ENCODE data around the gene VAT1L. TPM values are rescaled to one million over a fixed set of nuclear protein-coding genes. Genes with fewer than 3 reads are reported as not detected.

VAT1L gene
- total and polyA plus RNA-seq, 8 donors = 0.61 to 5.1 (median 1.3) TPM; not detected in 2

GRCh38 chr16:77758046-77758445 lies 30.3 kb upstream of the VAT1L start:
- H3K27ac ChIP-seq = no peak overlapping the region
- DNase-seq = no peak
- no peaks in the 10 kb centered on the region for H3K9me3 ChIP-seq
- WGBS, 5 donors = 83 to 92% (median 91%) methylated on average over 5 of the region's 5 CpGs
- no peak overlapping the region for H3K4me3 ChIP-seq
- intact Hi-C loops (cut with DNase I; ENCODE audit: low total_unique reads) = no loop called here
- no peaks in the 10 kb centered on the region for H3K27me3 ChIP-seq
- H3K4me1 ChIP-seq = no peaks in the 10 kb centered on the region
- TF ChIP-seq POLR2A (IDR thresholded peaks at IDR 0.05) = no peak
- TF ChIP-seq POLR2AphosphoS5 (IDR thresholded peaks at IDR 0.05) = no peak
- no peaks in the 10 kb centered on the region for H3K36me3 ChIP-seq

GRCh38 chr16:77758508-77758907 lies 29.9 kb upstream of the VAT1L start:
- intact Hi-C loops (cut with DNase I; ENCODE audit: low total_unique reads) = no loop called here

GRCh38 chr16:77759201-77759600 lies 29.2 kb upstream of the VAT1L start:
- Histone ChIP-seq H3K36me3 (no peaks in the 10 kb centered on the region), H3K27ac (no peak overlapping the region), H3K4me3 (no peak overlapping the region), H3K4me1 (peaks cover 0 to 7% (median 2%) of the 10 kb centered on the region in 4 donors), H3K9me3 (no peaks in the 10 kb centered on the region), H3K27me3 (no peaks in the 10 kb centered on the region)
- intact Hi-C loops (cut with DNase I; ENCODE audit: low total_unique reads) = no loop called here
- TF ChIP-seq EP300 (IDR thresholded peaks at IDR 0.05) (no peak), CTCF (IDR thresholded peaks at IDR 0.05) (no peak), POLR2A (IDR thresholded peaks at IDR 0.05) (no peak), POLR2AphosphoS5 (IDR thresholded peaks at IDR 0.05) (no peak)
- no peak for DNase-seq
- 40 to 93% (median 90%) methylated on average over 1 of the region's 1 CpG for WGBS, 5 donors

More at GRCh38 chr16:77758508-77758907, 29.9 kb upstream of the VAT1L start:
- TF ChIP-seq POLR2A (IDR thresholded peaks at IDR 0.05) = no peak
- no peak for TF ChIP-seq EP300 (IDR thresholded peaks at IDR 0.05)
- no peak for TF ChIP-seq CTCF (IDR thresholded peaks at IDR 0.05)
- no peak for TF ChIP-seq POLR2AphosphoS5 (IDR thresholded peaks at IDR 0.05)
- Histone ChIP-seq H3K4me3 (no peak overlapping the region), H3K36me3 (no peaks in the 10 kb centered on the region), H3K9me3 (no peaks in the 10 kb centered on the region), H3K27ac (no peak overlapping the region), H3K4me1 (no peaks in the 10 kb centered on the region), H3K27me3 (no peaks in the 10 kb centered on the region)
- no peak for DNase-seq
- whole genome bisulfite sequencing, 5 donors = 79 to 85% (median 83%) methylated on average over 2 of the region's 2 CpGs

GRCh38 chr16:77759821-77760220 lies 28.5 kb upstream of the VAT1L start:
- WGBS, 5 donors = 45 to 69% (median 66%) methylated on average over 3 of the region's 3 CpGs
- no peaks in the 10 kb centered on the region for H3K27me3 ChIP-seq
- H3K4me3 ChIP-seq = no peak overlapping the region
- H3K4me1 ChIP-seq = peaks cover 0 to 13% (median 5%) of the 10 kb centered on the region in 4 donors
- no peak overlapping the region for H3K27ac ChIP-seq
- intact Hi-C loops (cut with DNase I; ENCODE audit: low total_unique reads) = no loop called here
- no peaks in the 10 kb centered on the region for H3K36me3 ChIP-seq
- DNase-seq = no peak
- no peaks in the 10 kb centered on the region for H3K9me3 ChIP-seq
- TF ChIP-seq POLR2A (IDR thresholded peaks at IDR 0.05) (no peak), CTCF (IDR thresholded peaks at IDR 0.05) (no peak), POLR2AphosphoS5 (IDR thresholded peaks at IDR 0.05) (no peak), EP300 (IDR thresholded peaks at IDR 0.05) (no peak)

GRCh38 chr16:77760800-77761199 lies 27.6 kb upstream of the VAT1L start:
- WGBS, 5 donors = 65 to 82% (median 76%) methylated on average over 1 of the region's 1 CpG
- Histone ChIP-seq H3K36me3 (no peaks in the 10 kb centered on the region), H3K27me3 (no peaks in the 10 kb centered on the region), H3K4me3 (no peak overlapping the region), H3K4me1 (peaks cover 0 to 13% (median 5%) of the 10 kb centered on the region in 4 donors), H3K9me3 (no peaks in the 10 kb centered on the region), H3K27ac (no peak overlapping the region)
- TF ChIP-seq EP300 (IDR thresholded peaks at IDR 0.05) = no peak
- TF ChIP-seq CTCF (IDR thresholded peaks at IDR 0.05) = no peak
- TF ChIP-seq POLR2A (IDR thresholded peaks at IDR 0.05) = no peak
- TF ChIP-seq POLR2AphosphoS5 (IDR thresholded peaks at IDR 0.05) = no peak
- intact Hi-C loops (cut with DNase I; ENCODE audit: low total_unique reads) = no loop called here
- DNase-seq = no peak

Data from stomach (tissue), 9 donors.